Endothelial cell of umbilical vein (primary cell): ENCODE measurements around the gene PLA2R1.

Source experiments
- CTCF ChIP-seq, 2 donors: IDR thresholded peaks; 1 replicate in 1 of 2; 2 replicates in 1 of 2; pipeline ENCODE4 v1.5.1; 2011; ENCODE audit warnings: low read length in 2 of 2, mild to moderate bottlenecking in 2 of 2, moderate library complexity in 2 of 2, control low read depth in 1 of 2, inconsistent platforms in 1 of 2, low read depth in 1 of 2; ENCODE audit not compliant: insufficient read depth in 1 of 2; ENCODE audit errors: extremely low read depth in 1 of 2
- EZH2 ChIP-seq: IDR thresholded peaks from 2 replicates; pipeline ENCODE4 v1.6.1; 2012; ENCODE audit warnings: borderline replicate concordance, low read depth, mild to moderate bottlenecking, moderate library complexity, low read length, inconsistent platforms; ENCODE audit not compliant: severe bottlenecking
- FOS ChIP-seq: IDR thresholded peaks from 2 replicates; pipeline ENCODE4 v1.6.1; 2011; ENCODE audit warnings: mild to moderate bottlenecking, low read length, moderate library complexity, borderline replicate concordance; ENCODE audit not compliant: insufficient read depth
- GATA2 ChIP-seq: IDR thresholded peaks from 2 replicates; pipeline ENCODE4 v1.7.0; 2011; ENCODE audit warnings: low read depth, mild to moderate bottlenecking, moderate library complexity, mixed read lengths, low read length; ENCODE audit not compliant: insufficient read length, insufficient read depth
- JUN ChIP-seq: IDR thresholded peaks from 2 replicates; pipeline ENCODE4 v1.6.1; 2011; ENCODE audit warnings: borderline replicate concordance, low read depth; ENCODE audit not compliant: insufficient read length, insufficient read depth
- MAX ChIP-seq: IDR thresholded peaks from 2 replicates; pipeline ENCODE4 v1.6.1; 2011; ENCODE audit not compliant: insufficient read depth, insufficient read length
- POLR2A ChIP-seq: IDR thresholded peaks from 2 replicates; pipeline ENCODE4 v1.6.1; 2012; ENCODE audit warnings: low read depth, mild to moderate bottlenecking, control low read depth, low read length
- POLR2AphosphoS5 ChIP-seq: IDR thresholded peaks from 2 replicates; pipeline ENCODE4 v1.6.1; 2012; ENCODE audit warnings: low read depth, mild to moderate bottlenecking, control low read depth, low read length, moderate library complexity; ENCODE audit not compliant: insufficient read depth

- no peak for TF ChIP-seq CTCF (IDR thresholded peaks at IDR 0.05; ENCODE audit: extremely low read depth in 1 of 2, insufficient read depth in 1 of 2, low read depth in 1 of 2, low read length in 2 of 2)
- TF ChIP-seq EZH2: no peak
- no peak for TF ChIP-seq POLR2A
- no peak for TF ChIP-seq FOS
- TF ChIP-seq MAX: no peak
- TF ChIP-seq JUN: no peak
- TF ChIP-seq POLR2AphosphoS5: no peak
- TF ChIP-seq GATA2: no peak
Observed at GRCh38 chr2:159882130-159882745, 180.2 kb downstream of the PLA2R1 start.
